Motor neuron (in vitro differentiated cells): Measurements from ENCODE around the gene SCFD2. TPM values are rescaled to one million over a fixed set of nuclear protein-coding genes. Genes with fewer than 3 reads are reported as not detected.

Experiments
- ATAC-seq, 8 experiments: fragments of 200-7000 bp; cut with Tn5 transposase; replicated peaks in 6 of 8; 2 replicates each; pipeline ENCODE4 v1.8.0; 2021; ENCODE audit warnings: mild to moderate bottlenecking in 8 of 8, moderate library complexity in 8 of 8
- H3K27ac ChIP-seq, 2 donors: fragments of 250-450 bp; sonication (Bioruptor Pico); 2 replicates each; pipeline ENCODE4 v1.9.0; 2021; ENCODE audit warnings: antibody characterized with exemption in 2 of 2, mild to moderate bottlenecking in 2 of 2, moderate library complexity in 1 of 2
- H3K4me1 ChIP-seq, 2 donors: fragments of 250-450 bp; sonication (Bioruptor Pico); replicated peaks in 1 of 2; 2 replicates each; pipeline ENCODE4 v1.6.1; 2021; ENCODE audit warnings: antibody characterized with exemption in 2 of 2, mild to moderate bottlenecking in 2 of 2, moderate library complexity in 1 of 2
- H3K4me3 ChIP-seq, 5 donors: fragments of 250-450 bp; sonication (Bioruptor Pico); 2 replicates each; pipeline ENCODE4 v1.9.0; 2021; ENCODE audit warnings: antibody characterized with exemption in 5 of 5, mild to moderate bottlenecking in 5 of 5, moderate library complexity in 4 of 5
- WGBS, 10 experiments: fragments of 450-650 bp; shearing (Covaris generic); methylation state at CpG; one replicate each; pipeline ENCODE4 v1.0.0; 2022; 5-methylcytosine and 5-hydroxymethylcytosine counted together
- in situ Hi-C, 9 experiments: fragments of 400-800 bp; cut with MboI; loops; one replicate each; pipeline ENCODE4 v1.15.0; 2021; ENCODE audit warnings: low sequenced_read_pairs in 9 of 9, low pct_unique_long_range_greater_than_20kb in 2 of 9; ENCODE audit not compliant: unreplicated experiment in 9 of 9
- total RNA-seq, 8 experiments: library from RNA; unstranded; fragments of 300-600 nt; gene quantifications; 2 replicates each; pipeline versions ENCODE4 v1.2.3 to v1.2.4, GENCODE V29; 2022

The SCFD2 gene
- total RNA-seq, 8 experiments from 2014 or later: 9.0 to 40.3 (median 21.1) TPM

DNA sequence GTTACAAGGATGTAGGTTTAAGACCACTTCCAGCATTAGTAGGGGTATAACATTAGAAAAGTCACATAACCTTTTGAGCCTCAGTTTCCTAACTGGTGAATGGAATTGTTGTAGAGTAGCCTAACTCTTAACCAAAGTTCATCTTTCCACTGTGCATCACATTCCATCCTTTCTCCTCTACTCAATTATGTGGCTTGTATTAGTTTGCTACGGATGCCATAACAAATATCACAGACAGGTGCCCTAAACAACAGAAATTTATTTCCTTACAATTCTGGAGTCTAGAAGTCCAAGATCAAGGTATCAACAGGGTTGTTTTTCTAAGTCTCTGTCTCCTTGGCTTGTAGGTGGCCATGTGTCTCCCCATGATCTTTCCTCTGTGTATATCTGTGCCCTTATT is 271.8 kb downstream of the SCFD2 start:
- in situ Hi-C loops: no loop called here
- Histone ChIP-seq H3K4me3 (no peak overlapping the region), H3K4me1 (no peaks in the 10 kb centered on the region), H3K27ac (no peak overlapping the region)
- ATAC-seq: no peak
- 86 to 100% (median 100%) methylated on average over 1 of the region's 1 CpG; no CpG with 5 or more reads in 5 of the 10 experiments for WGBS, 10 experiments

DNA sequence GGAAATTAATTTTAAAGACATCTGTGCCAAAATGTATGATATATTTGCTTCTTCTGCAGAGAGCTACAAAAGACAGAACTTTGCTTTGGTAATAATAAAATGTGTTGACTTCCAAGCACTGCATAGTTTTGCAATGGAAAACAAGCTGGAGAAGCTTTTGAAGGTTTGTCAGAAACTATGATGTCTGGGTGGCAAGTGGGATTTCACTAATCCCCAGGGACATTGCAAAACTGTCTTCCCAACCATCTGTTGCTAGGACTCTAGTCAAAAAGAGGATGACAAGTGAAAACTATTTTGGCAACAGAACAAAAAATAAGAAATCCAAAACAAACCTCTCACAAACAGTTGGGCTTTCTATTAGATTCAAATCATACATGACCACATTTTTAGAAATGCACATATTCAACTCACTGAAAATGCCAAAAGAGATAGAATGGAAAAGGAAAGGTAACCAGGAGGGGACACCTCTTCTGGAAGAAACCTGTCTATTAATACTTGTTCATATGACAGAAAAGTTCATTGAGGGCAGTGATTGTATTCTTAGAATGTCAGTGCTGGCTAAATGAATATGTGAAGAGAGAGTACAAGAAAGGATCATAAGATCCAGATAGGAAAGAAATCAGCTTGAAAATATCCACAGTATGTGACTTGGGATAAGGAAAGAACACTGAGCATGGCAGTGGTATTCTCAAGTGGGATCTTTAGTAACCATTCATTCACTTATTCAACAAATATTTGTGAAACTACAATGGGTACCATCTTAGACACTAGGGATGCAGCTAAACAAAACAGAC is 275.7 kb downstream of the SCFD2 start:
- Histone ChIP-seq H3K27ac (no peak overlapping the region), H3K4me1 (no peaks in the 10 kb centered on the region), H3K4me3 (no peak overlapping the region)
- ATAC-seq: peak in 3 of 8 experiments; percentile 44 to 87 (median 84)
- in situ Hi-C loops: no loop called here

DNA sequence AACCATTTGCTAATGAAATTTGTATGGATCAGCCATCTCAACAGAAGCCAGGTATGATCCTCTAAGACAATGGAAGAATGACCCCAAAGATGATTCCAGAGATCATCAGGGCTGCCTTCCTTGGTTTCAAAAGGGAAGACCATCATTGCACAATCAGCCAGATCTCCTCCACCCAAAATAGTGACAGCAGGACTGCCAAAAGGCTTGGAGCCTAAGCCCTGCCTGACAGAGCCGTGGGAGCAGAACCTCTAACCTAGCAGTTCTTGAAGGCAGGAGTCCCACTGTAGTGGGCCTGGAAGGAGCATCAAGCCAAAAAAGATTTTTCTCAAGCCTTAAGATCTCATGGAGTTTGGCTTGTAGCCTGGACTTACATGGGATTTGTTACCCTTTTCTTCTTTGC is 277.7 kb downstream of the SCFD2 start:
- no peak for ATAC-seq

GRCh38 chr4:53076374-53076958 is 289.4 kb downstream of the SCFD2 start:
- H3K4me3 ChIP-seq: no peak overlapping the region
- peak in 2 of 8 experiments; percentile 23 to 56 for ATAC-seq
- peaks cover 0 to 10% of the 10 kb centered on the region in 2 donors for H3K4me1 ChIP-seq
- H3K27ac ChIP-seq: no peak overlapping the region
- 44 to 93% (median 81%) methylated on average over 2 to 8 of the region's 8 CpGs for WGBS, 10 experiments
- in situ Hi-C loops: no loop called here

More for the DNA sequence above, 277.7 kb downstream of the SCFD2 start:
- Histone ChIP-seq H3K4me3 (no peak overlapping the region), H3K27ac (no peak overlapping the region), H3K4me1 (no peaks in the 10 kb centered on the region)
- 38 to 100% methylated on average over 1 of the region's 1 CpG; no CpG with 5 or more reads in 8 of the 10 experiments for WGBS, 10 experiments
- in situ Hi-C loops: no loop called here

DNA sequence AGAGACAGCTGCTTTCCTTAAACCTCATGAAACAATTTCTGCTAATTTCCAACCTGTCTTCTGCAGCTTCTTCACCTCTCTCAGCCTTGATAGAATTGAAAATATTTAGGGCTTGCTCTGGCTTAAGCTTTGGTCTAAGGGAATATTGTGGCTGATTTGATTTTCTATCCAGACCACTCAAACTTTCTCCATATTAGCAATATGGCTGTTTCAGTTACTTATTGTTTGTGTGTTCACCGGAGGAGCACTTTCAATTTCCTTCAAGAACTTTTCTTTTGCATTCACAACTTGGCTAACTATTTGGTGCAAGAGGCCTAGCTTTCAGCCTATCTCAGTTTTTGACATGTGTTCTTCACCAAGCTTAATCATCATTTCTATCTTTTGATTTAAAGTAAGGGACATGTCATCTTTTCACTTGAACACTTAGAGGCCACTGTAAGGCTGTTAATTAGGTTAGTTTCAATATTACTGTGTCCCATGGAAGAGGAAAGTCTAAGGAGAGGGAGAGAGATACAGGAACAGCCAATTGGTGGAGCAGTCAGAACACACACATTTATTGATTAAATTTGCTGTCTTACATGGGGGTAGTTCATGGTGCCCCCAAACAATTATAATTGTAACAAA is 290.6 kb downstream of the SCFD2 start:
- 80 to 100% (median 91%) methylated on average over 1 of the region's 1 CpG; no CpG with 5 or more reads in 2 of the 10 experiments for WGBS, 10 experiments
- no peak for ATAC-seq
- Histone ChIP-seq H3K4me1 (peaks cover 0 to 10% of the 10 kb centered on the region in 2 donors), H3K4me3 (no peak overlapping the region), H3K27ac (no peak overlapping the region)
- in situ Hi-C loops: no loop called here

DNA sequence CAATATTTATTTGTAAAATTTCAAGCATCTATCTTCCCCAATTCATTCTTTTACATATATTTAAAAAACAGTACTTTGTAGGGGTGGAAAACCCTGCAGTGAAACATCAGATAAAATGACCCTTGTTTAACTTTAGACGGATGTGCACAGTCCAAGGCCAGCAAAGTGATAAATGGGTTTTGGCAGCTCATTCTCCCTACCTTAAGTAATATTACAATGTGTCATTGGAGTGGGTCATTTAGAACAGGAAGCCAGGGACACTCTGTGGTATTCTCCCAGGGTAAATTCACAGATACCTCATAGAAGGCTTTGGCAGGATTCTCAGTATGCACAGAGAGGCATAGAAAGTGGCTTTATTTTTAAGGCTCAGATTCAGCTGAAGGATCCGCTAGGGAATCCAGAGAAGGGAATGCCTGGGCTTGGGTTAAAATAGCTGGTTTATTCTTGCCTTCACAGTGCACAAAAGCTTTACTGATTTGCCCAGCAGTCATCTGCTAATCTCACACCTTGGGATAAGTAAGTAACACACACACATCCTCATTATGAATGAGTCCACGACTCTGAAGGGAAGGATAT is 297.0 kb downstream of the SCFD2 start:
- in situ Hi-C loops: no loop called here
- Histone ChIP-seq H3K4me3 (no peak overlapping the region), H3K27ac (no peak overlapping the region), H3K4me1 (no peaks in the 10 kb centered on the region)
- ATAC-seq: no peak
- 40 to 100% (median 86%) methylated on average over 1 to 3 of the region's 3 CpGs for WGBS, 10 experiments

- WGBS, 10 experiments: 30 to 100% (median 80%) methylated on average over 1 to 2 of the region's 2 CpGs; no CpG with 5 or more reads in 2 of the 10 experiments
- H3K4me1 ChIP-seq: no peaks in the 10 kb centered on the region
- no peak for ATAC-seq
- no peak overlapping the region for H3K27ac ChIP-seq
- in situ Hi-C loops: no loop called here
- no peak overlapping the region for H3K4me3 ChIP-seq
These were observed 298.6 kb downstream of the SCFD2 start for GRCh38 chr4:53067125-53067802.

DNA sequence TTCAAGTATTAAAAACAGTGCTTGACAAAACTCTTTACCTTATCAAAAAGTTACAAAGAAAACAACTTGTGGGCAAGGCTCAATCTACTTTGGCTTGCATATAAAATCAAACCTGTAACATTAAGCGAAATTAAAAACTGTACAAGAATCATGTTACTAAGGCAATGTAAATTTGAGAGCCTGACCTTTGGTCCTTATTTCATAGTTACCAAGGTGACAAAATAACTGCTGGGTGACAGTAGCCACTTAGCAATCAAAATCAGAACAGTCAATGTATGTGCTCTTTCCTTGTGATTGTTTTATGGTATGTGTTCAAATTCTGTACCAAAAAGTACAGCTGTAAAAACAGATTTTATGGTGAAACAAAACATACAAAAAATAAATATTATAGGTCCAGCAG is 299.7 kb downstream of the SCFD2 start:
- Histone ChIP-seq H3K4me3 (no peak overlapping the region), H3K4me1 (no peaks in the 10 kb centered on the region), H3K27ac (no peak overlapping the region)
- in situ Hi-C loops: no loop called here
- 67 to 100% (median 100%) methylated on average over 1 of the region's 1 CpG; no CpG with 5 or more reads in 2 of the 10 experiments for WGBS, 10 experiments
- no peak for ATAC-seq

DNA sequence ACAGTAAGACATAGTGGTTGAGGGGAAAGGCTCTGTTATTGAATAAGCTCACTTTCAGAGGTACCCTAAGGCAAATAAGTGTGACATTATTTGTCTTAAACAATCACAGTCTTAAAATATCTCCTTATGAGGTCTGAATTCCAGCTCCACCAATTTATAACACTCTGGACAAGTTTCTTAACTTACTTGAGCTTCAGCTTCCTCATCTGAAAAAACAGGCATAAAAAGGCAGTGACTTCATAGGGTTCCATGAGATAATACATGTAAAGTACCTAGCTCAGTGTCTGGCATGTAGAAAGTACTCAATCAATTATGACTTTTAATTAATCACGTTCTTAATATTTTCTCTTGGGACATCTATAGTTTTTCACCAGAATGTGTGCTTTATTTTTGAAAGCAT is 301.3 kb downstream of the SCFD2 start:
- Histone ChIP-seq H3K27ac (no peak overlapping the region), H3K4me3 (no peak overlapping the region), H3K4me1 (no peaks in the 10 kb centered on the region)
- in situ Hi-C loops: no loop called here
- ATAC-seq: no peak
- WGBS, 10 experiments: 56 to 100% (median 83%) methylated on average over 1 of the region's 1 CpG; no CpG with 5 or more reads in 2 of the 10 experiments

DNA sequence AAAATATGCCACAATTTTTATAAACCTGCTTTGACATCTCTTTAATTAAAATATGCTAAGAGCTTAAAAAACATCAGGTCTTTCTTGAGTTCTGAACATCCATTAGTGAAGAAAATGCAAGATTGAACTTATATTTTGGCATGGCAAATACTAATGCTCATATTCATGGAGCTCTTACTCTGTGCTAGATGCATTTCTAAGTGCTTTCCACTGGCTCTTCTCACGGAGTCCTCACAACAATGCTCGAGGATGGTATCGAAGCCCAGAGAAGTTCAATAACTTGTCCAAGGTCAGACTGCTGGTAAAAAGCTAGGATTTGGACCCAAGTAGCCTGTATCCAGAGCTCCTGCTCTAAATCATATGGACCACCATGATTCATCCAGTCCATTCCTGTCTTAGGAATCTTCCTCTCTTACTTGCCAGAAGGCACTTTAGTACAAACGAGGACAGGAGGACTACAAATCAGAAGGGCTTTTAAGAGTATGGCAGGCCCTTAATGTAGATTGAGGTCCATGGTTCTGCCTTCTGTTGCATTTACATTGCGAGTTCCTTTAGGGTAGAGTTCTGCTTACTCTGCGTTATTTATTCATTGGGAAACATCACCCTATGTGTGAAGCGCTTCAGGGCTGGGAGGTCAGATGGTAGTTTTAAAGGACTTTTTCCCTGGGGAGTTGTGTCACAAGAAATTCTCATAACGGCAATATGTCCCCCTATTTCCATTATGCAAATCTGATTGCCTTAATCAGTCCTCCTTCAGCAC is 304.6 kb downstream of the SCFD2 start:
- in situ Hi-C loops: no loop called here
- H3K27ac ChIP-seq: no peak overlapping the region
- WGBS, 10 experiments: 5 to 100% (median 71%) methylated on average over 1 to 8 of the region's 8 CpGs
- H3K4me1 ChIP-seq: peaks cover 0 to 1% of the 10 kb centered on the region in 2 donors
- peak in 3 of 8 experiments; percentile 87 to 98 (median 95) for ATAC-seq
- no peak overlapping the region for H3K4me3 ChIP-seq

DNA sequence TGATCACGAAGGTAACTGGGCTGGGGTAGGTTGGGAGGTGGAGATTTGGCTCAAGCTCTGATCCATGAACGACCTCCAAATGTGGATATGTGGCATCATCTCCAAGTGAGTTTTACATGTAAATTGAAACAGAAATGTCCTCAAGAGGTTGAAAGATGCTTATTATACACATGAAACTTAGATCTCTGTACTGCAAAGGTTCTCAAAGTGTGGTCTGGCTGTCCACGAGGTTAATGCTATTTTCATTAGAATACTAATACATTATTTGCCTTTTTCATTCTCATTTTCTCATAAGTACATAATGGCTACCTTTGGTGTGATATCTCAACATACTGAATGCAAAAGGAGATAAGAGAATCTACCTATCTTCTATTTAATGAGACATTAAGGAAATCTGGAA is 305.6 kb downstream of the SCFD2 start:
- ATAC-seq: no peak
- WGBS, 10 experiments: 38 to 100% (median 80%) methylated on average over 1 to 3 of the region's 3 CpGs
- Histone ChIP-seq H3K4me3 (no peak overlapping the region), H3K27ac (no peak overlapping the region), H3K4me1 (peaks cover 0 to 5% of the 10 kb centered on the region in 2 donors)
- in situ Hi-C loops: no loop called here

- ATAC-seq: no peak
- Histone ChIP-seq H3K4me1 (peaks cover 0 to 5% of the 10 kb centered on the region in 2 donors), H3K4me3 (no peak overlapping the region), H3K27ac (no peak overlapping the region)
- 71 to 100% (median 100%) methylated on average over 1 of the region's 1 CpG; no CpG with 5 or more reads in 4 of the 10 experiments for WGBS, 10 experiments
- in situ Hi-C loops: no loop called here
These were observed 306.0 kb downstream of the SCFD2 start for GRCh38 chr4:53059871-53060270.
